ENCODE measurements around the gene KIF11.

GRCh38 chr10:92593619-92594588 lies 974 bp downstream of the KIF11 start:
- TF ChIP-seq CTCF (conservative IDR thresholded peaks at IDR 0.05; ENCODE audit: low read depth in 2 of 2): no peak
- TF ChIP-seq EZH2phosphoT487 (IDR thresholded peaks at IDR 0.05; ENCODE audit: unreplicated experiment): no peak
- TF ChIP-seq POLR2AphosphoS5 (IDR thresholded peaks at IDR 0.05; ENCODE audit: low read depth): no peak
- TF ChIP-seq STAT1 (IDR thresholded peaks at IDR 0.05; ENCODE audit: unreplicated experiment): no peak
- TF ChIP-seq EZH2 (IDR thresholded peaks at IDR 0.05; ENCODE audit: low read depth, unreplicated experiment): no peak
- no peak for TF ChIP-seq CREB1 (CRISPR knock-in tag; IDR thresholded peaks at IDR 0.05; ENCODE audit: low read depth)
- TF ChIP-seq ETS1 (IDR thresholded peaks at IDR 0.05): no peak
- no peak for TF ChIP-seq REST (IDR thresholded peaks at IDR 0.05; ENCODE audit: unreplicated experiment)
- no peak for TF ChIP-seq ZNF114 (CRISPR knock-in tag; IDR thresholded peaks at IDR 0.05)
- no peak for TF ChIP-seq JUNB (IDR thresholded peaks at IDR 0.05; ENCODE audit: unreplicated experiment)
- no peak for TF ChIP-seq ZNF462 (CRISPR knock-in tag; IDR thresholded peaks at IDR 0.05)
- TF ChIP-seq ZNF331 (CRISPR knock-in tag; IDR thresholded peaks at IDR 0.05; ENCODE audit: low read depth): no peak

All from GM23338 (cell line).